HEK293T (cell line): ENCODE data around the gene C1orf198.

Experiments used
- CTCF ChIA-PET: fragments of 350-600 bp; formaldehyde crosslinking; extraction: SDS; loops from one replicate; lab custom pipeline; 2021; ENCODE audit warnings: antibody characterized with exemption, inconsistent platforms; lab: Yijun Ruan, JAX
- POLR2A ChIA-PET: fragments of 350-600 bp; formaldehyde crosslinking; extraction: SDS; loops from one replicate; lab custom pipeline; 2020; ENCODE audit warnings: antibody characterized with exemption, inconsistent platforms; lab: Yijun Ruan, JAX
- DNase-seq: peaks from one replicate; pipeline ENCODE4 v3.0.0; 2012; ENCODE audit warnings: mixed read lengths; ENCODE audit errors: extremely low spot score
- ARNT ChIP-seq: fragments of 450-650 bp; IDR thresholded peaks from 2 replicates; pipeline ENCODE4 v1.6.1; 2017; ENCODE audit warnings: mild to moderate bottlenecking
- BHLHE40 ChIP-seq: fragments of 450-650 bp; IDR thresholded peaks from 2 replicates; pipeline ENCODE4 v1.6.1; 2016; ENCODE audit warnings: mild to moderate bottlenecking, moderate library complexity, borderline replicate concordance
- CTBP1 ChIP-seq: fragments of 450-650 bp; IDR thresholded peaks from 2 replicates; pipeline ENCODE4 v1.6.1; 2016; ENCODE audit warnings: borderline replicate concordance
- ELF4 ChIP-seq: fragments of 450-650 bp; IDR thresholded peaks from 2 replicates; pipeline ENCODE4 v1.6.1; 2017; ENCODE audit warnings: antibody characterized with exemption
- FOXA1 ChIP-seq: fragments of 450-650 bp; IDR thresholded peaks from 2 replicates; pipeline ENCODE4 v1.6.1; 2016; ENCODE audit warnings: mild to moderate bottlenecking
- FOXK2 ChIP-seq: fragments of 450-650 bp; IDR thresholded peaks from 2 replicates; pipeline ENCODE4 v1.6.1; 2016; ENCODE audit warnings: mild to moderate bottlenecking
- FOXM1 ChIP-seq: fragments of 450-650 bp; IDR thresholded peaks from 2 replicates; pipeline ENCODE4 v1.6.1; 2017; ENCODE audit warnings: mild to moderate bottlenecking, borderline replicate concordance
- HDGF ChIP-seq: fragments of 450-650 bp; IDR thresholded peaks from 2 replicates; pipeline ENCODE4 v1.6.1; 2017; ENCODE audit warnings: antibody characterized with exemption, borderline replicate concordance
- L3MBTL2 ChIP-seq: fragments of 450-650 bp; conservative IDR thresholded peaks from 2 replicates; pipeline ENCODE4 v1.6.1; 2016; ENCODE audit warnings: mild to moderate bottlenecking
- LEF1 ChIP-seq: fragments of 450-650 bp; IDR thresholded peaks from 2 replicates; pipeline ENCODE4 v1.6.1; 2017; ENCODE audit warnings: mild to moderate bottlenecking, borderline replicate concordance
- NFRKB ChIP-seq: fragments of 450-650 bp; IDR thresholded peaks from 2 replicates; pipeline ENCODE4 v1.6.1; 2016; ENCODE audit warnings: mild to moderate bottlenecking, moderate library complexity
- SP1 ChIP-seq: fragments of 450-650 bp; IDR thresholded peaks from 2 replicates; pipeline ENCODE4 v1.6.1; 2017
- SUZ12 ChIP-seq: fragments of 450-650 bp; IDR thresholded peaks from 2 replicates; pipeline ENCODE4 v1.6.1; 2016; ENCODE audit warnings: mild to moderate bottlenecking
- TARDBP ChIP-seq: fragments of 450-650 bp; IDR thresholded peaks from 2 replicates; pipeline ENCODE4 v1.6.1; 2016
- ZNF384 ChIP-seq: fragments of 450-650 bp; IDR thresholded peaks from 2 replicates; pipeline ENCODE4 v1.6.1; 2016
- TF ChIP-seq, protein P1 (sequence below): fragments of 450-650 bp; IDR thresholded peaks from 2 replicates; pipeline ENCODE4 v1.6.1; 2016

Gene C1orf198

DNA sequence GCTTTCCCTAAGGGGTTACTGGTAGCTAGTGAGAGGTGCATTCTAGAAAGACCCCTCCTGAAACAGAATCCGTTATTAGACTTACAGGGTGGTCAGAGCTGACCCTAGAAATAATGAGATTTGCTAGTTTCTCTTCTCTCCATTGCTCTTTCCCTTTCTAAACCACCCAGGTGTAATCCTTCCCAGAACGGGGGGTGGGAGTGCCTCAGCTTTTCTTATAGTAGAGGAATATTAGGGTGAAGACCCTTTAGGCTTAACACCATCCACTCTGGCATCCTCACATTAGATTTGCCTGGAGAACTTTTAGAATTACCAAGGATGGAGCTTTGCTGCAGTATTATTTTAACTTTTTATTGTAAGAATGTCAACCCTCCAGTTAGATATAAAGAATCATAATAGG lies 71.7 kb downstream of the C1orf198 start:
- ChIA-PET CTCF (interaction anchor here (1.1 to 1.3 kb wide), 2 partner anchors 11 to 60 kb away, joined by 3 read pairs; no protein-coding TSS in a partner anchor), POLR2A (interaction anchor here (1.4 kb wide), 1 partner anchor 154 kb away, joined by 3 read pairs; no protein-coding TSS in a partner anchor)
- TF ChIP-seq L3MBTL2 (no peak), BHLHE40 (no peak), FOXK2 (no peak), SUZ12 (no peak), ELF4 (no peak), NFRKB (no peak), SP1 (no peak), TARDBP (no peak), ARNT (no peak), FOXA1 (no peak), ZNF384 (no peak)
- TF ChIP-seq, protein P1, sequence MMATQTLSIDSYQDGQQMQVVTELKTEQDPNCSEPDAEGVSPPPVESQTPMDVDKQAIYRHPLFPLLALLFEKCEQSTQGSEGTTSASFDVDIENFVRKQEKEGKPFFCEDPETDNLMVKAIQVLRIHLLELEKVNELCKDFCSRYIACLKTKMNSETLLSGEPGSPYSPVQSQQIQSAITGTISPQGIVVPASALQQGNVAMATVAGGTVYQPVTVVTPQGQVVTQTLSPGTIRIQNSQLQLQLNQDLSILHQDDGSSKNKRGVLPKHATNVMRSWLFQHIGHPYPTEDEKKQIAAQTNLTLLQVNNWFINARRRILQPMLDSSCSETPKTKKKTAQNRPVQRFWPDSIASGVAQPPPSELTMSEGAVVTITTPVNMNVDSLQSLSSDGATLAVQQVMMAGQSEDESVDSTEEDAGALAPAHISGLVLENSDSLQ = no peak
- no peak for DNase-seq

DNA sequence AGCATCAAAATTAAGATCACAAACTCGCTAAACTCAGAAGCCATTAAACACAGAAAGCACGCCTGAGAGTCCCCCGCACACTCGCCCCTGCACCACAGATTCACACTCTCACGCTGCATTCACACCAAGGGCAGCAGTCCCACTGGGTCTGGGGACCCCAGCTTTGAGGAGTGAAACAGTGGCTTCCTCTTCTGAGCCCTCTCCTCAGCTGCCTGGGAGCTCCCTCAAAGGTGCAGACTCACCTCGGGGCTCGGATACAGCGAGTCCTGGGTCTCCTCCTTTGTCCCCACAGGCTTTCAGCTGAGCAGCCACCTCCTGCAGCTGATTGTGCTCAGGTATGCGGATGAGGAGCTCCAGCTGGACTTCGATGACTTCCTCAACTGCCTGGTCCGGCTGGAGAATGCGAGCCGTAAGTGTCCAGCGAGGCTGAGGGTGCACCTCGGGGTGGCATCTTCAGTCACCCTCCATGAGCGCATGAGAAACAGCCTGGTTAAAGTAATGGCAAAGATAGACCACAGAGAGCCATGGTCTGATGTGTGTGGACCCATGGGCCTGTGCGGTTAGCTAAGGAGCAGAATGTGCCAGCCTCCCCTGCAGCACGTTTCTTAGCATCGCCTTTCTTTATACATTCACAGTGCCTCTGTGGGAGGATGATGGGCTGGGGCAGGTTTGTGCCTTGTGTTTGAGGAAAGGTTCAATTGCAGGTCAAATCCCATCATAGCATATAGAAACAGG lies 73.3 kb downstream of the C1orf198 start:
- POLR2A ChIA-PET = no interaction called here
- no peak for DNase-seq
- TF ChIP-seq FOXA1 = no peak
- CTCF ChIA-PET = interaction anchor here (1.3 kb wide), 1 partner anchor 58 kb away, joined by 3 read pairs; no protein-coding TSS in a partner anchor

DNA sequence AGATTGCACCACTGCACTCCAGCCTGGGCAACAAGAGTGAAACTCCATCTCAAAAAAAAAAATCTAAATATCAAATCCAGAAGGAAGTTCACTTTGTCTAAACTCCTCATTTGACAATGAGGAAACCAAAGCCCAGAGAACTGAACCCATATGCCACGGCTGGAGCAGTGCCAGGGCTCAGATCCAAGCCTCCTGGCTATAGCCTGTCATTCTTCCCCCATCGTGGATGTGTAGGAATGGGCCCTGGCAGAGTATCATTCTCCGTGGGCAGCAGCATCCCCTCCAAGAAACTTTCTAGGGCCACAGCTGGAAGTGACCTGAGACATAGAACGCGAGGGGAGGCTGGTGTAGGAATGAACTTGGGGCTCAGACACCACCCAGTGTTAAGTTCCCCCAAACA lies 73.9 kb downstream of the C1orf198 start:
- ChIA-PET POLR2A (no interaction called here), CTCF (no interaction called here)
- no peak for TF ChIP-seq ZNF384
- DNase-seq = no peak

DNA sequence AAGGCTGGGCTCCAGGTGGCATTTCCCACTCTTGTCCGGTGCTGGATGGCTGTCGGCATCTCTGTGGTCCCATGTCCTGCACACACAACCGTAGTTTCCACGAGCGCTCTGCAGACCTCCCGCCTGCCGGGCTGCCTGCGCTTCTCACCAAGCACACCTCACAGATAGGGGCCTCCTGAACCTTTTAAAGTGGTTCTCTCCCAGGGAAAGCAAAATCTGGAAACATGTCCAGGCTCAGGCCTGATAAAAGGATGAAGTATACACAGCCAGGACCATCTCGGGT lies 74.9 kb downstream of the C1orf198 start:
- no peak for TF ChIP-seq SP1
- no peak for TF ChIP-seq FOXK2
- TF ChIP-seq ARNT = no peak
- TF ChIP-seq, protein P1 = no peak
- no peak for TF ChIP-seq CTBP1
- no peak for TF ChIP-seq SUZ12
- no peak for TF ChIP-seq TARDBP
- TF ChIP-seq ZNF384 = no peak
- no peak for TF ChIP-seq HDGF
- no peak for TF ChIP-seq ELF4
- TF ChIP-seq FOXA1 = no peak
- TF ChIP-seq BHLHE40 = no peak
- TF ChIP-seq NFRKB = no peak
- POLR2A ChIA-PET = no interaction called here
- DNase-seq = no peak
- CTCF ChIA-PET = no interaction called here

DNA sequence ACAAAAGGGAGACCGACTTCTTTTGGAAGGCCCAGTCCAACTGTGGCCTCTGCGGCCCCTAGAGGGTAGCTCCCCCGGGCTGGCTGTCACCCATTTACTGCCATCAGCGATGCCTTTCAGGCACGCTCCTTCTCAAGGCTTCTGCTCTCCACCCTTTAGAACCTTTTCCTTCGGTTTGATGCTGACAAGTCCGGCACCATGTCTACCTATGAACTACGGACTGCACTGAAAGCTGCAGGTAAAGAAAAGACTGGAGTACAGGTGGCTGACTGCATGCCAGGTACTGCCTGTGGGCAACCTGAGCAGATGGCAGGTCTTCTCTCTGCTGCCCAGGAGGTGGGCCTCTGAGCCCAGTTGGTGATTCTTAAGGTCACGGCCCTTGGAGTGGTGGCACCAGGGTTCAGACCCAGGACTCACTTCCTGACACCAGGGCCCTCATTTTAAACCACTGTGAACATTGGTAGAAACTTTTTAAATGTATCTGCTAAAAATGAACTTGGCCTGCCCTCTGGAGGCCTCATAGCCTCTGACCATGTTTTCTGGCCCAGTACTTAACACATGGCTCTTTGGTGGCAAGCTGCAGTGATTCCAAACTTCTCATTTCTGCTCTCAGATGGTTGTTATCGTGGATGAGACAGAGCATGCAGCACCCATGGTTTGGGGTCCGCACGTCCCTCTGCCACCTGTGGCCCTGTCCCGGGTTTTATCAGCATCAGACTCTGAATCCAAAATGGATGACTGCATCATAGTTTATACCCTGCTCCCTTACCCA lies 75.4 kb downstream of the C1orf198 start:
- CTCF ChIA-PET = no interaction called here
- POLR2A ChIA-PET = no interaction called here

DNA sequence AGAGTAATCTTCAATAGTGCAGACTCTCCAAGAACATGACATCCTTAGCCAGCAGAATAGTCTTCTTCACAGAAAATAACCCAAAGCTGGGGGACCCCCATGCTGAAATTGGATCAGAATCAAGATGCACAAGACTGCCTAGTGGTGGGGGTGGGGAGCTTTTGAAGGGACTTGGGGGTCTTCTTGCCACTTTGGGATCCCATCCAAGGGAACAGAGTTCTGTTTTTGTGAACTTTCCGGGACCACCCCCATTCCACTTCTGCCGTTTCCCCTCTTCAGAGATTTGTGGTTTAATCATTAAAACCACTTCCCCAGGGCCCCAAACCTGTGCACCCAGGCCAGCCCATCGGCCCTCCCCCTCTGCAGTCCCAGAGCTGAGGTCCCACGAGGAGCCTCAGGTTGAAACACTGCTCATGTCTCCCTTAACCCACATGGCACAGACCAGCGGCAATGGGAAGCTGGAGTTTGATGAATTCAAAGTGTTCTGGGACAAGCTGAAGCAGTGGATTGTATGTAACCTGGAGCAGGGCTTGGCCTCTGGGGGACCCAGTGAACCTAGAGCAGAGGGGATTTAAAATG lies 76.2 kb downstream of the C1orf198 start:
- TF ChIP-seq LEF1 (no peak), ELF4 (no peak), ZNF384 (no peak), SP1 (no peak), SUZ12 (no peak), CTBP1 (no peak)
- POLR2A ChIA-PET = no interaction called here
- no peak for DNase-seq
- CTCF ChIA-PET = no interaction called here

More for the DNA sequence above, 75.4 kb downstream of the C1orf198 start:
- DNase-seq = no peak
- no peak for TF ChIP-seq FOXA1
- no peak for TF ChIP-seq SP1
- TF ChIP-seq TARDBP = no peak
- TF ChIP-seq ARNT = no peak
- TF ChIP-seq SUZ12 = no peak
- no peak for TF ChIP-seq HDGF
- no peak for TF ChIP-seq CTBP1
- TF ChIP-seq L3MBTL2 = no peak
- TF ChIP-seq BHLHE40 = no peak
- TF ChIP-seq, protein P1 = no peak
- TF ChIP-seq NFRKB = no peak
- TF ChIP-seq ELF4 = no peak
- TF ChIP-seq ZNF384 = no peak
- TF ChIP-seq FOXM1 = no peak
- TF ChIP-seq FOXK2 = no peak
- TF ChIP-seq LEF1 = no peak
